ENCODE measurements around the gene EVI5. TPM values are rescaled to one million over a fixed set of nuclear protein-coding genes. Genes with fewer than 3 reads are reported as not detected.

The EVI5 gene
- total RNA-seq, 1 donor from 2014 or later: 80.4 TPM

- H3K36me3 ChIP-seq (ENCODE audit: insufficient read depth, low read length): no peaks in the 10 kb centered on the region
- peaks cover 5% of the 10 kb centered on the region for H3K4me1 Mint-ChIP-seq (ENCODE audit: low read depth, unreplicated experiment)
- no peak overlapping the region for H3K4me3 ChIP-seq (ENCODE audit: insufficient read depth, low read depth, low read length)
- H3K27ac Mint-ChIP-seq (ENCODE audit: unreplicated experiment): no peak overlapping the region
- H3K36me3 Mint-ChIP-seq (ENCODE audit: low read depth, unreplicated experiment): no peaks in the 10 kb centered on the region
- no peaks in the 10 kb centered on the region for H3K27me3 Mint-ChIP-seq (ENCODE audit: low read depth, unreplicated experiment)
- TF ChIP-seq CTCF (IDR thresholded peaks at IDR 0.05; ENCODE audit: insufficient read depth, low read depth, low read length) (no peak), EZH2 (IDR thresholded peaks at IDR 0.05; ENCODE audit: insufficient read depth, low read length) (no peak)
- no peak overlapping the region for H3K4me2 ChIP-seq (ENCODE audit: low read length)
- DNase-seq (ENCODE audit: low read depth): no peak
- H3K9me3 Mint-ChIP-seq (ENCODE audit: unreplicated experiment): no peaks in the 10 kb centered on the region
- H3K79me2 ChIP-seq (ENCODE audit: insufficient read depth, low read length): no peaks in the 10 kb centered on the region
- H4K20me1 ChIP-seq (ENCODE audit: insufficient read depth, low read length): peaks cover 8% of the 10 kb centered on the region
- H3K27ac ChIP-seq (ENCODE audit: low read depth, low read length): no peak overlapping the region
- H3K4me1 ChIP-seq (ENCODE audit: insufficient read depth, low read length): peaks cover 7% of the 10 kb centered on the region
- H3K9me3 ChIP-seq (ENCODE audit: insufficient read depth, low read depth, low read length): no peaks in the 10 kb centered on the region
- no peak for FAIRE-seq
- H3K4me3 Mint-ChIP-seq (ENCODE audit: unreplicated experiment): no peak overlapping the region
- no peak overlapping the region for H2AFZ ChIP-seq (ENCODE audit: low read depth, low read length)
- no peak overlapping the region for H3K9ac ChIP-seq (ENCODE audit: low read length)
- no peaks in the 10 kb centered on the region for H3K27me3 ChIP-seq (ENCODE audit: insufficient read depth, low read length)
Measured at GRCh38 chr1:92543131-92544055, 241.5 kb downstream of the EVI5 start.

- no peaks in the 10 kb centered on the region for H3K36me3 ChIP-seq (ENCODE audit: insufficient read depth, low read length)
- H3K4me3 ChIP-seq (ENCODE audit: insufficient read depth, low read depth, low read length): no peak overlapping the region
Measured at GRCh38 chr1:92538413-92539061, 246.4 kb downstream of the EVI5 start.

More at GRCh38 chr1:92538413-92539061, 246.4 kb downstream of the EVI5 start:
- Histone ChIP-seq H2AFZ (ENCODE audit: low read depth, low read length) (no peak overlapping the region), H3K9ac (ENCODE audit: low read length) (no peak overlapping the region), H3K79me2 (ENCODE audit: insufficient read depth, low read length) (no peaks in the 10 kb centered on the region), H3K27ac (ENCODE audit: low read depth, low read length) (no peak overlapping the region), H3K27me3 (ENCODE audit: insufficient read depth, low read length) (no peaks in the 10 kb centered on the region), H4K20me1 (ENCODE audit: insufficient read depth, low read length) (peaks cover 4% of the 10 kb centered on the region), H3K9me3 (ENCODE audit: insufficient read depth, low read depth, low read length) (no peaks in the 10 kb centered on the region), H3K4me2 (ENCODE audit: low read length) (peak overlapping the region; percentile 22), H3K4me1 (ENCODE audit: insufficient read depth, low read length) (peaks cover 19% of the 10 kb centered on the region)
- DNase-seq (ENCODE audit: low read depth): peak; percentile 56
- H3K4me3 Mint-ChIP-seq (ENCODE audit: unreplicated experiment): no peak overlapping the region
- H3K27ac Mint-ChIP-seq (ENCODE audit: unreplicated experiment): no peak overlapping the region
- H3K36me3 Mint-ChIP-seq (ENCODE audit: low read depth, unreplicated experiment): peaks cover 5% of the 10 kb centered on the region
- peaks cover 5% of the 10 kb centered on the region for H3K4me1 Mint-ChIP-seq (ENCODE audit: low read depth, unreplicated experiment)
- peaks cover 4% of the 10 kb centered on the region for H3K9me3 Mint-ChIP-seq (ENCODE audit: unreplicated experiment)
- TF ChIP-seq EZH2 (IDR thresholded peaks at IDR 0.05; ENCODE audit: insufficient read depth, low read length): no peak
- TF ChIP-seq CTCF (IDR thresholded peaks at IDR 0.05; ENCODE audit: insufficient read depth, low read depth, low read length): no peak
- no peaks in the 10 kb centered on the region for H3K27me3 Mint-ChIP-seq (ENCODE audit: low read depth, unreplicated experiment)
- FAIRE-seq: no peak
